Measurements from ENCODE around the gene ADAM12.

DNA sequence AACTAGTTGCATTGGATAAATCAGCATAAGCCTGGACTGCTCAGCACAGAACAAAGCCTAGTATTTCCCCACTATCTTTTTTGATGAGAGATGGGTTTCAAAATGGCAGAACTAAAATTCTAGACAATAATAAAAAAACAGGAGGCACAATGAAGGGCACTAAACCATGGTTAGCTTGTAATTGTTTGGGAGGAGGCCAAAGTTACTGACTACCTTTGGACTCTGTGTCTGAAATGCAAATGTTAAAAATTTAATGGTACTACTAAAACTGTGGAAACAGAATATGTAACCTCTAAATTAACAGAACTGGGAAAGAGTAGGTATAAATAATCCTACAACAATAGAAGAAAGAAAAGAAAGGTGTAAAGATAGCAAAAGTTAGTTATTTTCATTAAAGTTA lies 13.0 kb downstream of the ADAM12 start:
- no peak for TF ChIP-seq ZNF274 (IDR thresholded peaks at IDR 0.05; ENCODE audit: low read depth, low read length)
- no peak for TF ChIP-seq YY1 (IDR thresholded peaks at IDR 0.05; ENCODE audit: insufficient read depth, insufficient read length)

Data from NT2/D1 (cell line).